DOHH2 (cell line): Measurements from ENCODE around the gene LHFPL5.

ENCODE experiments used
- H3F3A ChIP-seq: fragments of 200-600 bp; sonication (generic), shearing (Covaris generic); 2 replicates; pipeline ENCODE4 v1.6.0; 2016; ENCODE audit warnings: antibody characterized with exemption, mild to moderate bottlenecking; ENCODE audit not compliant: control insufficient read depth, insufficient read depth
- H3K27ac ChIP-seq: fragments of 200-600 bp; sonication (generic); 2 replicates; pipeline ENCODE4 v1.5.1; 2014; ENCODE audit warnings: low read depth, mild to moderate bottlenecking, low read length, moderate library complexity
- H3K27me3 ChIP-seq: fragments of 200-600 bp; sonication (generic); 2 replicates; pipeline ENCODE4 v1.6.1; 2014; ENCODE audit warnings: mild to moderate bottlenecking, low read length, mixed read lengths; ENCODE audit not compliant: control insufficient read depth
- H3K36me3 ChIP-seq: fragments of 200-600 bp; sonication (generic); 2 replicates; pipeline ENCODE4 v1.6.1; 2014; ENCODE audit warnings: mild to moderate bottlenecking, low read length, moderate library complexity, mixed read lengths; ENCODE audit not compliant: control insufficient read depth
- H3K4me1 ChIP-seq: fragments of 200-600 bp; sonication (generic); 2 replicates; pipeline ENCODE4 v1.6.1; 2014; ENCODE audit warnings: mild to moderate bottlenecking, low read length, mixed read lengths; ENCODE audit not compliant: control insufficient read depth
- H3K4me2 ChIP-seq: fragments of 200-600 bp; sonication (generic); 2 replicates; pipeline ENCODE4 v1.6.0; 2014; ENCODE audit warnings: mild to moderate bottlenecking, low read length, moderate library complexity
- H3K4me3 ChIP-seq: fragments of 200-600 bp; sonication (generic); 2 replicates; pipeline ENCODE4 v1.5.1; 2014; ENCODE audit warnings: mild to moderate bottlenecking, low read length, mixed read lengths
- H3K79me2 ChIP-seq: fragments of 200-600 bp; sonication (generic); 2 replicates; pipeline ENCODE4 v1.6.1; 2014; ENCODE audit warnings: mild to moderate bottlenecking, low read length, mixed read lengths; ENCODE audit not compliant: control insufficient read depth
- H3K9me2 ChIP-seq: fragments of 200-600 bp; sonication (generic); replicated peaks from 2 replicates; pipeline ENCODE4 v1.6.1; 2014; ENCODE audit warnings: mild to moderate bottlenecking, low read length, mixed read lengths; ENCODE audit not compliant: control insufficient read depth
- H3K9me3 ChIP-seq: fragments of 200-600 bp; sonication (generic); 2 replicates; pipeline ENCODE4 v1.6.1; 2014; ENCODE audit warnings: antibody characterized with exemption, low read length, mixed read lengths; ENCODE audit not compliant: control insufficient read depth, insufficient read depth
- H4K20me1 ChIP-seq: fragments of 200-600 bp; sonication (generic); 2 replicates; pipeline ENCODE4 v1.6.0; 2014; ENCODE audit warnings: low read depth, mild to moderate bottlenecking, antibody characterized with exemption, low read length, moderate library complexity; ENCODE audit not compliant: control insufficient read depth, insufficient read depth
- EZH2phosphoT487 ChIP-seq: fragments of 200-600 bp; sonication (generic); IDR thresholded peaks from 2 replicates; pipeline ENCODE4 v1.6.1; 2017; ENCODE audit warnings: borderline replicate concordance, mild to moderate bottlenecking, antibody characterized with exemption, low read length, moderate library complexity, mixed read lengths
- TF ChIP-seq, protein P1 (sequence below): fragments of 200-600 bp; sonication (generic); IDR thresholded peaks from one replicate; pipeline ENCODE4 v1.5.1; 2014; ENCODE audit warnings: antibody characterized with exemption, mild to moderate bottlenecking, low read depth, low read length; ENCODE audit not compliant: poor library complexity, severe bottlenecking

LHFPL5 gene

DNA sequence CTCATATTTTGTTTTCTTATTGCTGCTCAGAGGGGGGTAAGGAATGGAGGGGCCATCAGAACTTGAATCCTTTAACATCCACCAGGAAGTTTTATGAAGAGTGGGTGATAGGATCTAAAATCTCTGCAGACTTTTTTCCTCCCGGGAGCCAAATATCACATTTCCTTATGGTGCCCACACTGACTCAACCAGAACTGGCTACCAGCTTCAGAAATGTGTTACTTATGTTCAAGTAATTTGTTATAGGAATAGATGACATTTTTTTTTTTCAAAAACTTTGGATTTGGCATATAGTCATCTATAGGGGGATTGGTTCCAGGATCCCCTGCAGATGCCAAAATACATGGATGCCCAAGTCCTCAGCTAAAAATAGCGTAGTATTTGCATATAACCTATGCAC lies 18.4 kb downstream of the LHFPL5 start:
- H3K9me2 ChIP-seq: no peaks in the 10 kb centered on the region
- no peaks in the 10 kb centered on the region for H3K27me3 ChIP-seq
- H3K9me3 ChIP-seq: no peaks in the 10 kb centered on the region
- no peaks in the 10 kb centered on the region for H3F3A ChIP-seq
- H3K4me3 ChIP-seq: no peak overlapping the region
- no peak overlapping the region for H3K4me2 ChIP-seq
- no peaks in the 10 kb centered on the region for H3K36me3 ChIP-seq
- TF ChIP-seq, protein P1, sequence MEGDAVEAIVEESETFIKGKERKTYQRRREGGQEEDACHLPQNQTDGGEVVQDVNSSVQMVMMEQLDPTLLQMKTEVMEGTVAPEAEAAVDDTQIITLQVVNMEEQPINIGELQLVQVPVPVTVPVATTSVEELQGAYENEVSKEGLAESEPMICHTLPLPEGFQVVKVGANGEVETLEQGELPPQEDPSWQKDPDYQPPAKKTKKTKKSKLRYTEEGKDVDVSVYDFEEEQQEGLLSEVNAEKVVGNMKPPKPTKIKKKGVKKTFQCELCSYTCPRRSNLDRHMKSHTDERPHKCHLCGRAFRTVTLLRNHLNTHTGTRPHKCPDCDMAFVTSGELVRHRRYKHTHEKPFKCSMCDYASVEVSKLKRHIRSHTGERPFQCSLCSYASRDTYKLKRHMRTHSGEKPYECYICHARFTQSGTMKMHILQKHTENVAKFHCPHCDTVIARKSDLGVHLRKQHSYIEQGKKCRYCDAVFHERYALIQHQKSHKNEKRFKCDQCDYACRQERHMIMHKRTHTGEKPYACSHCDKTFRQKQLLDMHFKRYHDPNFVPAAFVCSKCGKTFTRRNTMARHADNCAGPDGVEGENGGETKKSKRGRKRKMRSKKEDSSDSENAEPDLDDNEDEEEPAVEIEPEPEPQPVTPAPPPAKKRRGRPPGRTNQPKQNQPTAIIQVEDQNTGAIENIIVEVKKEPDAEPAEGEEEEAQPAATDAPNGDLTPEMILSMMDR: no peak
- no peak for TF ChIP-seq EZH2phosphoT487
- H3K27ac ChIP-seq: no peak overlapping the region
- no peaks in the 10 kb centered on the region for H3K79me2 ChIP-seq
- H4K20me1 ChIP-seq: no peaks in the 10 kb centered on the region
- H3K4me1 ChIP-seq: peaks cover 4% of the 10 kb centered on the region

DNA sequence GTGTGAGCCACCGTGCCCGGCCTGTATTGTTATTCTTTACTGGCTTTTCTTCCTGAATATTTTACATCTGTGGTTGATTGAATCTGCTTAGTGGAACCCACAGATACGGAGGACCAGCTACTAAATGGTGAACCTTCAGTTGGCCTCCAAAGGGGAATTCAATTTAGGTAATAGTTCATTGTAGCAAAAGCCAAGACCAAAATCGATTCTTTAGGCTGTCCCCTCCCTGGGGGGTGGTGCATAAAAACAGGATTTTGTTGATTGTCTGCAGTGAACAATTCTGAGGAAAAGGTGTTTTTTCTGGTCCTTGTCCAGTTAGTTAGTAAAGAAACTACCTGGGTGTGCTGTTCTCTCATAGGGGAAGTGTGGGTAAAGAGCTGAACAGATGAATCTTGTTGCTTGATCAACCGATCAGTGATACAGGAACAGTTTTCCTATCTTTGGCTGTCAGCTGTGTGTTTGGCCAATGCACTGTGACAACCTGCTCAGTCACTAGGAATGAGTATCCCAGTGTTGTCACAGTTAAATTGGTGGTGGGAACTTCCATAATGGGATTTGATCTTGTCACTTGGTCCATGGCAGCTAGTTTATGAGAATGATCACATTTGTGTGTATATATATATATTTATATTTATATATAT lies 19.5 kb downstream of the LHFPL5 start:
- H3K27me3 ChIP-seq: no peaks in the 10 kb centered on the region
- H3K4me2 ChIP-seq: no peak overlapping the region
- no peak overlapping the region for H3K27ac ChIP-seq
- no peaks in the 10 kb centered on the region for H3K9me3 ChIP-seq
- H3K79me2 ChIP-seq: no peaks in the 10 kb centered on the region
- H3K4me1 ChIP-seq: peaks cover 4% of the 10 kb centered on the region
- H3K9me2 ChIP-seq: no peaks in the 10 kb centered on the region
- TF ChIP-seq, protein P1: no peak
- no peak for TF ChIP-seq EZH2phosphoT487
- no peak overlapping the region for H3K4me3 ChIP-seq
- H3K36me3 ChIP-seq: no peaks in the 10 kb centered on the region
- H3F3A ChIP-seq: no peaks in the 10 kb centered on the region
- H4K20me1 ChIP-seq: no peaks in the 10 kb centered on the region

DNA sequence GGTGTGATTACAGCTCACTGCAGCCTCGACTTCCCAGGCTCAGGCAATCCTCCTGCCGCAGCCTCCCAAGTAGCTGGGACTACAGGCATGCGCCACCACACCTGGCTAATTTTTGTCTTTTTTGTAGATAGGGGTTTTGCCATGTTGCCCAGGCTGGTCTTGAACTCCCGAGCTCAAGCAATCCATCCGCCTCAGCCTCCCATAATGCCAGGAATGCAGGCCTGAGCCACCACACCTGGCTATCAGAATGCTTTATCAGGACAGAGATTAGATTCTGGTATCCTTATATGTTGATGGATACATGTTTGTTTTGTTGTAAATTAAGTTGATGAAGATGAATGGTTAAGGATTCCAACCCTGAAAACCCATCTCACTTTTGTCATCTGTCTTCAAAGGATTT lies 24.2 kb downstream of the LHFPL5 start:
- TF ChIP-seq, protein P1: no peak
- TF ChIP-seq EZH2phosphoT487: no peak
- Histone ChIP-seq H3K9me2 (no peaks in the 10 kb centered on the region), H4K20me1 (no peaks in the 10 kb centered on the region), H3K27ac (no peak overlapping the region), H3K36me3 (peaks cover 19% of the 10 kb centered on the region), H3K4me1 (no peaks in the 10 kb centered on the region), H3K4me2 (no peak overlapping the region), H3K4me3 (no peak overlapping the region), H3K27me3 (no peaks in the 10 kb centered on the region), H3K79me2 (no peaks in the 10 kb centered on the region), H3F3A (peaks cover 20% of the 10 kb centered on the region), H3K9me3 (no peaks in the 10 kb centered on the region)
